ENCODE results near the gene KCTD19.

DNA sequence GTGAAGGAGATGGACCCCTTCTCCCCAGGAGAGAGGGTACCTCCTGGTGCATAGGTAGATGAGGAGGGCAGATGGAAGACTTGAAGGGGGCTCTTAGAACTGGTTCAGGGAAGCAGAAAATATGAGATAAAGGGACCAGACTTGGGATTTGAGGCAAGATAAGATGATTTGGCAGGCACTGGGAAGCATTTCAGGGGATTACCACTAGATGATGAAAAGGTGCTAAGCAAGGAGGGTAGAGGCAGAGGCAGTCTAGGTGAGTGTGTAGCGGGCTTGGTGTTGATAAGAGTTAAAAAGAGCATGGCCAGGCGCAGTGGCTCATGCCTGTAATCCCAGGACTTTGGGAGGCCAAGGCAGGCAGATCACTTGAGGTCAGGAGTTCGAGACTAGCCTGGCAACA lies 63.3 kb downstream of the KCTD19 start:
- no peak for TF ChIP-seq POLR2A (IDR thresholded peaks at IDR 0.05)
- TF ChIP-seq, protein P1, sequence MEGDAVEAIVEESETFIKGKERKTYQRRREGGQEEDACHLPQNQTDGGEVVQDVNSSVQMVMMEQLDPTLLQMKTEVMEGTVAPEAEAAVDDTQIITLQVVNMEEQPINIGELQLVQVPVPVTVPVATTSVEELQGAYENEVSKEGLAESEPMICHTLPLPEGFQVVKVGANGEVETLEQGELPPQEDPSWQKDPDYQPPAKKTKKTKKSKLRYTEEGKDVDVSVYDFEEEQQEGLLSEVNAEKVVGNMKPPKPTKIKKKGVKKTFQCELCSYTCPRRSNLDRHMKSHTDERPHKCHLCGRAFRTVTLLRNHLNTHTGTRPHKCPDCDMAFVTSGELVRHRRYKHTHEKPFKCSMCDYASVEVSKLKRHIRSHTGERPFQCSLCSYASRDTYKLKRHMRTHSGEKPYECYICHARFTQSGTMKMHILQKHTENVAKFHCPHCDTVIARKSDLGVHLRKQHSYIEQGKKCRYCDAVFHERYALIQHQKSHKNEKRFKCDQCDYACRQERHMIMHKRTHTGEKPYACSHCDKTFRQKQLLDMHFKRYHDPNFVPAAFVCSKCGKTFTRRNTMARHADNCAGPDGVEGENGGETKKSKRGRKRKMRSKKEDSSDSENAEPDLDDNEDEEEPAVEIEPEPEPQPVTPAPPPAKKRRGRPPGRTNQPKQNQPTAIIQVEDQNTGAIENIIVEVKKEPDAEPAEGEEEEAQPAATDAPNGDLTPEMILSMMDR (IDR thresholded peaks at IDR 0.05) = no peak

All from vagina (tissue), 2 donors.